ENCODE measurements around the gene VWA2.

The VWA2 gene, protein sequence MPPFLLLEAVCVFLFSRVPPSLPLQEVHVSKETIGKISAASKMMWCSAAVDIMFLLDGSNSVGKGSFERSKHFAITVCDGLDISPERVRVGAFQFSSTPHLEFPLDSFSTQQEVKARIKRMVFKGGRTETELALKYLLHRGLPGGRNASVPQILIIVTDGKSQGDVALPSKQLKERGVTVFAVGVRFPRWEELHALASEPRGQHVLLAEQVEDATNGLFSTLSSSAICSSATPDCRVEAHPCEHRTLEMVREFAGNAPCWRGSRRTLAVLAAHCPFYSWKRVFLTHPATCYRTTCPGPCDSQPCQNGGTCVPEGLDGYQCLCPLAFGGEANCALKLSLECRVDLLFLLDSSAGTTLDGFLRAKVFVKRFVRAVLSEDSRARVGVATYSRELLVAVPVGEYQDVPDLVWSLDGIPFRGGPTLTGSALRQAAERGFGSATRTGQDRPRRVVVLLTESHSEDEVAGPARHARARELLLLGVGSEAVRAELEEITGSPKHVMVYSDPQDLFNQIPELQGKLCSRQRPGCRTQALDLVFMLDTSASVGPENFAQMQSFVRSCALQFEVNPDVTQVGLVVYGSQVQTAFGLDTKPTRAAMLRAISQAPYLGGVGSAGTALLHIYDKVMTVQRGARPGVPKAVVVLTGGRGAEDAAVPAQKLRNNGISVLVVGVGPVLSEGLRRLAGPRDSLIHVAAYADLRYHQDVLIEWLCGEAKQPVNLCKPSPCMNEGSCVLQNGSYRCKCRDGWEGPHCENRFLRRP

DNA sequence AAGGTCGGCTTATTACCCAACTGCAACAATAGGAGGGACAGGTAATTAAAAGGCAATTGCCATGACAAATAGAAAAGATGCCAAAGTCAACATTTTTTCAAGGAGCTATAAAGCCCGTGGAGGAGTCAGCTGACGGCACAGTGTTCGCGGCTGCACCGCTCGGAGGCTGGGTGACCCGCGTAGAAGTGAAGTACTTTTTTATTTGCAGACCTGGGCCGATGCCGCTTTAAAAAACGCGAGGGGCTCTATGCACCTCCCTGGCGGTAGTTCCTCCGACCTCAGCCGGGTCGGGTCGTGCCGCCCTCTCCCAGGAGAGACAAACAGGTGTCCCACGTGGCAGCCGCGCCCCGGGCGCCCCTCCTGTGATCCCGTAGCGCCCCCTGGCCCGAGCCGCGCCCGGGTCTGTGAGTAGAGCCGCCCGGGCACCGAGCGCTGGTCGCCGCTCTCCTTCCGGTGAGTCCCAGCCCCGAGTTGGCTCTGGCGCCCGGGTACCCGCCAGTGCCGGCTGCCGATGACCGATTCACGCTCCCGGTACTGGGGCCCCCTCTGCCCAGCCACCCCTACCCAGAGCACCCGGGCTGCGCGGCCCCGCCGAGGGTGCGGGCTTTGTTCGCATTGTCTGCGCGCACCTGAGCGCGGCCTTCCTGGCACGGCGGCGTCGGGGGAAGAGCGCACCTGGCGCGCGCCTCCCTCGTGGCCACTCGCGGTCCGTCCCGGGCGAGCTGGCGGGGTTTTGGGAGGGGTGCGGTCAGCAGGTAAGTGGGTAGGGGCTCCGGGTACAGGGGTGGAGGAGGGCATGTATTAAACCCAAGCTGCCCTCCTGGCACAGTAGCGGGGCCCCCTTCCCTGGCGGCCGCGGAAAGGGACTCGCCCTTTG, at the start of gene VWA2:
Gene VWA2 (plus strand): TSS at position 138 of the 877 bp plus-strand sequence. CDS start 9,460 bp downstream, outside the sequence.
- DNase-seq, result no peak

- no peak for DNase-seq
These were observed 49.4 kb upstream of the VWA2 start for GRCh38 chr10:114189700-114190099.

- no peak for DNase-seq
These were observed 44.0 kb upstream of the VWA2 start for GRCh38 chr10:114195079-114195478.

- no peak for DNase-seq
These were observed 39.8 kb upstream of the VWA2 start for GRCh38 chr10:114199239-114199638.

- DNase-seq, result no peak
These were observed 36.2 kb upstream of the VWA2 start for GRCh38 chr10:114202812-114203211.

- DNase-seq, result no peak
These were observed 32.2 kb upstream of the VWA2 start for GRCh38 chr10:114206902-114207301.

DNA sequence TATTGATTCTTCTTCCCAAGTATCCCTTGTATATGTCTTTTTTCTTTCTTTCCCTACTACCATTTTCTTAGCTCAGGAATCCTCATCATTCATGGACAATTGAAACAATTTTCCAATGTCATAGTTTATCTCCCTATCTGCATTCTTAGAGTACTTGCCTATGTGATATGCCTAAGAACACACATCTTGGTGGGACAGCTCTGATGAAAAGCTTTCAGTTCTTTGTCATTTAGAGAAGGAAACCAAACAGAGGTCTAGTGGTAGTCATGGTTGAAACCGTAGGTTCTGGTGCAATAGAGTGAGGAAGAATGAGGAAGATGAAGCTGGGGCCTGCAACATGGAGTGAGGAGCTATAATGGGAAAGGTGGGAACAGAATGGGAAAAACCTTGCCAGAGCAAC, 31.7 kb upstream of the VWA2 start:
- no peak for DNase-seq

DNA sequence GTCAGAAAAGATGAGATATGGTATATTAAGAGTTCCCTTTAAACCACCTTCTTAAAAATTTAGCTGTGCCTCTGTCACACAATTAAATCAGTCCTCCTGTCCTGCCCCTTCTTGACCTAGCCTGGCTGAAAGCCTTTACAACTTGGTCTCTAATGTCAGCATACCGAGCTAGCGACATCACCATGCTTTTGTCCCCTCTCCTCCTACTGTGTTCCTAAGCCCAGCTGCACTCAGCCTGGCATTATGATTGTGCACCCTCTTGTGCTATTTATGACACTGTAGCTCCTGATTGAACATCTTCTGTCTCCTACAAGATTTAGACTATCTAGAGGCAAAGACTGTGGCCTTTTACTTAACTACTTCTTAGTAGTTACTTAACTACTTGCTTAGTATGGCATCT, 30.7 kb upstream of the VWA2 start:
- no peak for DNase-seq

DNA sequence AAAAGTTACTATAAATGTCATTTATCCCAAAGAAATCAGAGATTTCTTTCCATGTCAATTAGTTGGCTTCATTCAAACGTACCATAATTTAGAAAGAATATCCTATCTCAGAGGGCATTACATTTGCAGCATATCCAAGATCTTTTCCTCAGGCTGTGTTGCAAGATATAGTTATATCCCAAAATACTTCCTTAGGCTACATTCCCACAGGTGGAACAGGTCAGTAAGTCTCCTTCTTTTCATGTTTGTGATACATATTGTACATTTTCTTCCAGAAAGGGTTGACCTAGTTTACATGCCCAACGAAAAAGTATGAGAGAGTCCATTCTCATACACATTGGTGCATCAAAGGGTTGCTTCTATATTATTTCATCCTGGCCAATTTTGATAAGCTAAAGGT, 26.9 kb upstream of the VWA2 start:
- no peak for DNase-seq

GRCh38 chr10:114215033-114215432, 24.0 kb upstream of the VWA2 start:
- no peak for DNase-seq

- DNase-seq, result no peak
These were observed 18.8 kb upstream of the VWA2 start for GRCh38 chr10:114220281-114220680.

DNA sequence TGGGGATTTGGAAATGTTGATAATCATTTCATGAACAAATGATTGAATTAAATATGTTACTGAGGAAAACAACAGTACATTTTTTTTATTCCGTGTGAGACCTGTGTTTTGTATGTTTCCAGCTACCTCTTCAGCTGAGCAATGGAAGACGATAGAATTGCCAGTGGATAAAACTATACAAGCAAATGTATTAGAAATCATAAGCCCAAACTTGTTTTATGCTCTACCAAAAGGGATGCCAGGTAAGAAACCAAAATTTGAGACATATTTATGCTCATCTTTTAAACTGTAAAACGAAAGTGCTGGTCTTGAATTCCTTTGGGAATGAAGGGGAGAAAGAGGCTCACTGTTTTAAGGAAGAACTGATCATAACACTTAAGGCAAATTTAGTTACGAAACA, 17.8 kb upstream of the VWA2 start:
- no peak for DNase-seq

- DNase-seq, result no peak
These were observed 16.0 kb upstream of the VWA2 start for GRCh38 chr10:114223066-114223465.

DNA sequence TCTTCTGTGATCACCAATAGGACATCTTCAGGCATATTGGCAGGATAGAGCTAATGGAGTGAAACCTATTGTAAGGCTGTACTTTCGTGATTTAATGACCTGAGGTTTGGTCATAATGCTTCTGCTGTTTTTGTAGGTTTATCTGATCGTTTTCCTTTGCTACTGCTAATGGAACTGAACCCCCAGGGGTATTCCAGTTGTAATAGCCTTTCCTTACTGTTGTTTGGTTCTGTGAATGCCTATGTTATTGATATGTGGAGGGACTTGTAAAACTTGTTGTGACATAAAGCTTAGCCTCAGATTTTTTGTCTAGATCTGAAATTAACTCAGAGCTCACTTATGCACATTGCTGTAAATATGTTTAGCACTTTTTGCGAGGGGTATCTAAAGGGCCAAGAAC, 10.9 kb upstream of the VWA2 start:
- no peak for DNase-seq

DNA sequence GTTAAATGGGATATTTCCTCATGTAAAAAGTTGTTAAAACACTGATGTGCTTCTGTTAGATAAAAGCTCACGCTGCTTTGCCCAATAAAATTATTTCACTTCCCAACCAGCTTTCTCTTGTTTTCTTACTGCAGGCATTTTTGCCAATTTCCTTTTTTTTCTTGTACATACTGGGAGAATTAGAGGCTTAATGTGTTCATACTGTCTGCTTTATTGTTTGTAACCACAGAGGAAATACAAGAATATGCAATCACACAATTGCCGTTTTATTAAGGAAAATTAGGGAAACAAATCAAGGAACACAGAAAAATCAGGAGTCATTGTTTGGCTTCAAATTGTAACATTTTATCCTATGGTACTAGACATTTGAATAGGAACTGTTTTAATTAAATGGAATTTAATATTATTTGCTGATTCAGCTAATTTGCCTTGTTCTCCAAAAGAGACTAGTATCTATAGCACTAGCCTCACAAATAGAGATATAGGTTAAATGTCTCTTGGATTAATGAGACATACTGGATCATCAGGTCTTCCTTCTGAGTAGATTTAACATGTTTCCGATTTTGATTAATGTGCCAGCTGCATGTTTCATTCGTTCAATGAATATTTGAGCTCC, 6.4 kb upstream of the VWA2 start:
- DNase-seq, result no peak

- DNase-seq, result no peak
These were observed 5.6 kb upstream of the VWA2 start for GRCh38 chr10:114233482-114233881.

DNA sequence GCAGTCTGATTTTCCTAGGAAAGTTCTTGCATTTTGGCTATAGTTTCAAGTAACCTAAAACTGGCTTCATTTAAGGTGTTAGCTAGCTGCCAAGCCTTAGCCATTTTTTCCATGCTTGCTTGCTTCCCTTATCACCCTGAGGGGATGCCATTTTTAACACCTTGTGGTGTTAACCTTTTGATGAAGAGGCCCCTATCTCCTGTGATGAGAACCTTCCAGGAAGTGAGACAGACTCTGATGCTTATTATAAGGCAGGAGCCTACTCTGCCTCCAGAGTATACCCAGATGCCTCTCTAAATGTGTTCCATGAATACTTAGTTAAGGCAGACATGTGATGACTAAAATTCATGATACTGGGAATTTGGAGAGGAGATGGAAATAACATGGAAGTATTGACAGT, 4.9 kb upstream of the VWA2 start:
- no peak for DNase-seq

DNA sequence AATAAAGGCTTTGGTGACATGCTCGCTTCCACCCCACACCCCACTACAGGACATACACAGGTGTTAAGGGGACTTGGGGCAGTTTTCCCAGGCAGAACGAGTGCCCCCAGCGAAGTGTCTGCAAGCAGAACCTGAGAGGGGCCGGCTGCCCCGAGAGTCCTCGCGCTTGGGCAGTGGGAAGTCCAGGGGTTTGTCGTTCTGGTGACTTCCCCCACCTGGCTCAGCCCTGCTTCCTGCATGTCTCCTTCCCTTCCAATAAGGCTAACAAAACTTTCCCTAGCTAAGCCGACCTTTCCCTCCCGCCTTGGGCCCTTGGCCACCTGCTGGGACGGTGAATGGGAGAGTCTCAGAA, 916 bp downstream of the VWA2 start:
- no peak for DNase-seq

- no peak for DNase-seq
These were observed 3.2 kb downstream of the VWA2 start for GRCh38 chr10:114242235-114242634.

- no peak for DNase-seq
These were observed 4.6 kb downstream of the VWA2 start for GRCh38 chr10:114243661-114244060.

GRCh38 chr10:114244126-114244525, 5.1 kb downstream of the VWA2 start:
- no peak for DNase-seq

- DNase-seq, result no peak
These were observed 6.2 kb downstream of the VWA2 start for GRCh38 chr10:114245121-114245791.
